T-helper 2 cell treated with Interferon-gamma antibody and Interleukin-4, amounts not matched to agents 100 ng/mL and 5 ng/mL, for 36 hours (primary cell): ENCODE measurements around the gene PROK1. TPM values are rescaled to one million over a fixed set of nuclear protein-coding genes. Genes with fewer than 3 reads are reported as not detected.
"Not testable (repeated sequence)": the region's sequence is repeated elsewhere in the genome, so short reads cannot be mapped to it uniquely, and the experiment has no call there.

Source experiments
- intact Hi-C: fragments of 100-400 bp; cut with micrococcal nuclease; formaldehyde crosslinking; loops from one replicate; pipeline ENCODE4 v1.15.1; 2023
- total RNA-seq: library from RNA; stranded (reverse); gene quantifications from 2 replicates; pipeline ENCODE4 v1.2.3, GENCODE V29; 2022

PROK1 gene
- total RNA-seq, 1 donor from 2014 or later, result not detected

DNA sequence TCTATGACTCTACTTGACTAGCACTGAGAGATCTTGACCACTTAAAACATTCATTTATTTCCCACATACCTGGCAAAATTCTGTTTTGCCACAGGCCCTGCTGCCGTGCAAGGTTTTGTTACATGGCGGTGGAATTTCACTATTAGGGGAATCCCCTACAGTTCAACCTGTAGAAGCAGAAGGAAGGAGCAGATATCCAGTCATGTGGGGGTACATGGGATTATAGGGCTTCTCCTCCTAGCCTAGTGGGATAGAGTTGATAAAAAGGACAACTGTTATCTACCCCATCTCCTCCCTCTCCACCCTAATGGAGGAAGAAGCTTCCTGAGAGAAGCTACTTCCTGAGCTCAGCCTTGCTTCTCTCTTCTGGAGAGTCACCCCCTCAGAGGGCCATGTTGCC is 17.7 kb upstream of the PROK1 start:
- intact Hi-C loops, result no loop called here

DNA sequence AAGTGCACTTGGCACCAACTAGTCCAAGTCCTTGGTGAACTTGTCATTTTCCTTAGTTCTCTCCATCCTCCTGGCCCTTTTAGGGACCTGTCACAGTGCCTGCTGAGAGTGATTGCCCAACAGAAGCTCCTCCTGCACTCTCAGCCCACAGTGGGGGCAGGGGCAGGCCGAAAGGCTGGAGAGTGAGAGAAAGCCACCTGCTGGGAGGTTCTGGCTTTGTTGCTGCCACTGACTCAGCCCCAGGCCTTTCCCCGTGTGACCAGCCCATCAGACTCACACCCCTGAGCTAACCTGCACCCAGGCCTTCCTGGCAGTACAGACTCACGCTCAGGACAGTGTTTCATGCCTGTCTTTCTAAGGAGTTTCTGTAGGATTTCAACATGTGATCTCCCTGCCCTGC is 17.1 kb upstream of the PROK1 start:
- intact Hi-C loops, result no loop called here

DNA sequence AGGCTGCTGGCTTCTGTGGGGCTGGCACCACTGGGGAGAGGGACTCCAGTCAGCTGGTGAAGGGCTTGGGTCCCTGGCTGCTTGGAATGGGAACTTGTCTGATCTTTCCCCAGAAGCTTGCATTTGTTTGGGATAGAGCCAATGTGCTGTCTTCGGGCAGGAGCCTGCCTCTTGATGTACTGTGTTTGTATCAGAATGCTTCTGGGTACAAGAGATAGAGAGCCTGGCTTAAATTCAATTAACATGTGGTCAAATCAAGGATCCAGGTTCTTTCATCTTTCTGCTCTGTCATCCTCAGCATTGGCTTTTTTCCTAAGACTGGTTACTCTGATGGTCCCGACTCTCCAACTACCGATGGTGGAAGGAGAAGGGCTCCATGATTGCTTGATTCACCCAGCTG is 16.0 kb upstream of the PROK1 start:
- intact Hi-C loops, result no loop called here

DNA sequence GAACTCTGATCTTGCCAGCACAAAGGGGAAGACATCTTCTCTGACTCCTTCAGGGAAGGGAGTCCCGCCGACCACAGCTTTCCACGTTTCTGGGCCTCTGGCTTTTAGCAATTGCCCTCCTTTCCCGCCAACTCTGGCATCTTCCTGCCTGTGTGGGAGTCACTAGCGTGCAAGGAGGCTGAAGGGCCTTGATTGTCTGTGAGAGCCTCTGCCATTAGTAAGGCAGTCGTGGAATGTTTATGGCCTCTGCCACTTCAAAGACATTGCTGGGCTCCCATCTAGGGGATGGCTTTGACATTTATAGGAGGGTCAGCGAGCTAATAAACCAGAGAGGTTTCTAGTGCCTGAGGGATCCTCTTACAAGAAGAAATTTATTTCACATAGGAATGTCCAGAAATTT is 14.3 kb upstream of the PROK1 start:
- intact Hi-C loops, result no loop called here

GRCh38 chr1:110437645-110438299 is 13.2 kb upstream of the PROK1 start:
- intact Hi-C loops, result not testable (repeated sequence)

GRCh38 chr1:110438893-110439292 is 12.1 kb upstream of the PROK1 start:
- intact Hi-C loops, result no loop called here

- intact Hi-C loops, result not testable (repeated sequence)
Measured at GRCh38 chr1:110439873-110440272, 11.1 kb upstream of the PROK1 start.

- intact Hi-C loops, result no loop called here
Measured at GRCh38 chr1:110440877-110441276, 10.1 kb upstream of the PROK1 start.

- intact Hi-C loops, result no loop called here
Measured at GRCh38 chr1:110441888-110442287, 9.1 kb upstream of the PROK1 start.

DNA sequence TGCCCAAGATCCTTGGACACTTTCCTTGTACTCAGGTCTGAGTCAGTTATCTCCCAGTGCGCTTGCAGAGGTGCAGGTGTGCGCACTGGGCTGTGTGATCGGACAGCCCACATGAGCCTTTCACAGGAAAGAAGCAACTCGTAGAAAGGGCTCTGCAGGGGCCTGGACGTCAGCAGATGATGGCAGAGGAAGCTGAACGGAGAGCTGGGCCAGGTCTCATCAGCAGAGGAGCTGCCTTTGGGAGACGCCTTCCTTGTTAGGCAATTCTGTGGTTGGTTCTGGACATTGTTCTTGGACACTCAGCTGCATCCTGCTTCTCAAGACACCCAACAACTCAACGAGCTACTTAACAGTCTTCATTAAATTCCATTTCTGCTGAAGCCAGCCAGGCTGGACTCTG is 7.5 kb upstream of the PROK1 start:
- intact Hi-C loops, result no loop called here

GRCh38 chr1:110444561-110444960 is 6.4 kb upstream of the PROK1 start:
- intact Hi-C loops, result no loop called here

DNA sequence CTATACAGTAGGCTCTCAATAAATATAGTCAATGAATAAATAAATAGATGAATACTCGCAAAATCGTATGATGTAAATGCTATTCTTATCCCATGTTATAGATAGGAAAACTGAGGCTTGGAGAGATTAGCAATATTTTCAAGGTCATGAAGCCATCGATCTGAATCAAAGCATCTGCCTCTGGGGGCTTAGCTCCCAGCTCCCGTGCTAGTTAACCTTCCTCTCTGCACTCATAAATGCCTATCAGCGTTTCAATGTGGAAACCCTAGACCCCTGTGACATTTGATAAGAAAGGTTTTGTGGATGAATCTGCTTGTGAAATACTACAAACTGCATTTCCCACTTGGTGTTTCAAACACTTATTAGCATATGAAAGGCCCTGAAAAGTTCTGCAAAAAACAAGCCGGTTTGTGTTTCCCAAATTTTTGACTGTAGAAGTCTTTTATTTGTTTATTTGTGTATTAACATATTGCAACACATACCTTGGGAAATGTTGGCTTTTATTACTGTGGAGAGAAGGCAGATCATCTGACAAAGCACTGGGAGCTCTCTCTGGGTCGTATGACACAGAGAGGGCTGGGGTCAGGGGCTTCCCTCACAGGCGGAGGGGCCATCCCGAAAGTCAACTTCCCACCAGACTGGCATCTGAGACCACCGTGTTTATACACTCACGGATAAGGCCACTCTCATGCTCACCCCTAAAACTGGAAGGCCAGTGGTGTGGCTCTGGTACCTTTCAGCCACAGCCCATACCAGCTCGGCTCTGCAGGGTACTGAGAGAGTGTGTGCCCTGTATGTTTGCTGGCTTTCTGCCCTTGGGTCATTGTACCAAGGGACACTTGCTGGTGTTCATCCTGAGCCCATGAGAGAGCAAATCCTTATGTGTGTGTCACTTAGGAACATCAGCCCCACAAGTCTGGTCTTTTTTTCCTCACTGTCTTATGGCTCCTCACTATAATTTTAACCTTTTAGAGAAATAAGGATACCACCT is 993 bp upstream of the PROK1 start:
- intact Hi-C loops, result no loop called here

- intact Hi-C loops, result no loop called here
Measured at GRCh38 chr1:110452330-110452729, 1.4 kb downstream of the PROK1 start.

DNA sequence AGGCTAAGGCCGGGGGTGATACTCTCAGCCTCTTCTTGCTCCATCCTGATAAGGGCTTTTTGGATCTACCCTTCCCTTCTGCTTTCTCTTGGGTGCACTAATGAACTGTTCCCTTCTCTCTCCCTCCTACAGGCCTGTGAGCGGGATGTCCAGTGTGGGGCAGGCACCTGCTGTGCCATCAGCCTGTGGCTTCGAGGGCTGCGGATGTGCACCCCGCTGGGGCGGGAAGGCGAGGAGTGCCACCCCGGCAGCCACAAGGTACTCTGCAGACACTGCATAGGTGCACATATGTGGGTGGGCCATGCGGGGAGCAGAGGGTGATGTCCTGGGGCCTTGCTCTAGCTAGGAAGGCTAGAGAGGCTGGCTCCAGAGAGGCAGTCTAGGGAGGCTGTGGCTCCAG is 2.9 kb downstream of the PROK1 start:
- intact Hi-C loops, result no loop called here

DNA sequence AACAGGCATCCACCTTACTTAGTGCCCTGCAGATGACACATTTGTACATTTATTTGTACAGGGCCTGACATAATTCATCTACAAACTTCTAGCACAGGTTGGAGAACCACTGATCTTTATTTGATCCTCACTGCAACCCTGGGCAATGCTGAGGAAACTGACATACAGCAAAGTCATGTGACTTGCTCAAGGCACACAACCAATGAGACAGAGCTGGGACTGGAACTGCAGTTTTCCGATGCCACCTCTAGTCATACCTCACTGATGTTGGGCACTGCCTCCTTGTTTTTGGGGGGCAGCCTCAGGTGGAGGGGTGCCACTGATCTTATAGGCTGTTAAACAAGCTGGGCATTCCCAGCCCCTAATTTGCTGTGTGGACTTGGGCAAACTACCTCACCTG is 3.4 kb downstream of the PROK1 start:
- intact Hi-C loops, result no loop called here

DNA sequence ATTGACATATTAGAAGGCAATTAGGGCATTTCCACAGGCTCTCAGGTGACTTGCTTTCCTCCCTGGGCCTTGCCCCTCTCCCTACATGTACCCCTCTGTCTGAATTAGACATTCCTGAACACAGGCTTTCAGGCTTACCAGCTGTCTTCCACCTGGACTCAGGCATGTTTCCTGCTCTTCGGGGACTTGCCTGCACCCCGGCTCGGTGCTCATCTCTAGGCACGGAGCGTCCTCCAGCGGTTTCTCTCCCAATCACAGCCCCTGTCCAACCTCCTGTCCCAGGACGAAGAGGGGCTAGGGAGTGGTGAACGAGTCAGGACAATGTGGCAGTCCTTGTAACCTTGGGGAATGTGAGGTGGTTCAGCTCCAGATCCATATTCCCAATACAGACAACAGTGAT is 4.2 kb downstream of the PROK1 start:
- intact Hi-C loops, result no loop called here

GRCh38 chr1:110457206-110457605 is 6.3 kb downstream of the PROK1 start:
- intact Hi-C loops, result no loop called here

DNA sequence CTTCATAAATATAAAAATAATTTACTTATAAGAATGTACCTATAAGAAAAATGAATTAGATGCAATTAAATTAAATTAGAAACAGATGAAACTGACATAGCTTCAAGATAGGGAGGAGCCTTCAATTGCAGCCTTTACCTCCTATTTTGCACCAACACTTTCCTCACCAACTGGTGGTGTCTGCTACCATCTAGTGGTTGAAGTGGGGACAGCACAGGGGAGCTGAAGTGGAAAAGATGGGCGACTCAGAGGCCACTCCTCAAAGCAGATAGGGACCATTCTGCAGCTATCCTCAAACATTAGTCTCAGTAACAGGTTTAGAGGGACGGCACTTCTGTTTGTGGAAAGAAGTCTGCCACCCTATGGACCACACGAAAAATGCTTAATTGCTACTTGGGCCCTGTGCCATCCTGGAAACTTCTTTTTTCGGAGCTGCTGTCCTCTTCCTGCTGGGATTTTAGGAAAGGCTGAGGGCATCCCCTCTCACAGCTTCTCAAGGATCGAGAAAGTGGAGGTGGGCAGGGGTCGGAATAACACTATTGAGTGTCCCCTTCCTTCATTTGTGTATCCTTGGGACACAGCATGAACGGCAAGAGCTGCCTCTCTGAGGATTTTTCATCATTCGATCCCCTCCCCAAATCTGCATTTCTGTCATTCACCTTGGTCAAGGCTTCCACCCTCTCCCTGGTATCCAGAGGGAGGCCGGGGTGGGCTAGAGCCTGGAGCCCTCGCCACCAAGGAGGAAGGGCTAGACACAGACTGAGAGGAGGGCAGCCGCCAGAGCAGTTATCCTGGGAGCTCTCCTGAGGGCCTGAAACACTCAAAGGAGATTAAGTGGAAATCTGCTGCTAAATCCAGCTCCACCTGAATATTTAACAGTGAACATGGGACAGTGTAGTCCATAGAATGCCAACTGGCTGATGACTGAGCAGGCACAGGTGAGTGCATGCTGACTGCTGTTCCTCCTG is 9.6 kb downstream of the PROK1 start:
- intact Hi-C loops, result loop anchor here (1.0 to 10.0 kb wide), 5 partner anchors 48 to 263 kb away; partner anchors contain the start of gene RBM15

DNA sequence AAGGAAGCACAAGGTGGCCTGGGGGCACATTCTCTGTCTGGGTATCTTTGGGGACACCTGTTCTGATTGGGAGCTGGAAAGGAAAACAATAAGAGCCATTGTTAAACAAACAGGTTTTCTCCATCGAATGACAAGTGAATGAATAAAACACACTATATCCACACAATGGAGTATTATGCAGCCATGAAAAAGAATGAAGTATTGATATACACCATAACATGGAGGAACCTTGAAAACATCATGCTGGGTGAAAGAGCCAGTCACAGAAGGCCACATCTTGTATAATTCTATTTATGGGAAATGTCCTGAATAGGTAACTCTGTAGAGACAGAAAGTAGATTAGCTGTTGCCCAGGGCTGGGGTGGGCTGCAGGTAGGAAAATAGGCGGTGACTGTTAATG is 11.1 kb downstream of the PROK1 start:
- intact Hi-C loops, result loop anchor here (10.0 kb wide), 1 partner anchor 127 kb away; the partner anchor contains the start of gene RBM15

DNA sequence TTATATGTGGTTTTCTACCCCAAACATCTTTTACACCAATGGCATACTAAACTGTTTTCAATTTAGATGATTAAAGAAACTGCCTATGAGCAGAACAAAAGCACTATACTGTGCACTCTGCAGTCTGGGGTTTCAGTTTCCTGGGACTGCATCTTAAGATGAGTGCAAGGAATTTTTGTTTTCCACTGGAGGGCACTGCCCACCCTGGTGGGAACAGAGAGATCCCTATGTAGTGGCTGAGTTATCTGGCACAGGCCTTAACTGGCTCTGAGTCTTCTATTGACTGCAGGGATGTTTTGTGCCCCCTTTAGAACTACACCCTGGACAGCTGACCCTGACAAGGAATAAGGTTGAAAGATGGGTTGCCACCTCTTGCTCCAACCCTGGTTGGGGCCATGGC is 12.0 kb downstream of the PROK1 start:
- intact Hi-C loops, result loop anchor here (10.0 kb wide), 1 partner anchor 128 kb away; the partner anchor contains the start of gene RBM15

- intact Hi-C loops, result loop anchor here (10.0 kb wide), 1 partner anchor 129 kb away; the partner anchor contains the start of gene RBM15
Measured at GRCh38 chr1:110463725-110464124, 12.8 kb downstream of the PROK1 start.
